ENCODE results near the gene SAP30BP. TPM values are rescaled to one million over a fixed set of nuclear protein-coding genes. Genes with fewer than 3 reads are reported as not detected.
A peak's percentile ranks its signal among the peaks of the same experiment; 100 is the strongest.

Gene SAP30BP
- total RNA-seq, 4 donors from 2014 or later, result 50.3 to 81.3 (median 77.6) TPM

DNA sequence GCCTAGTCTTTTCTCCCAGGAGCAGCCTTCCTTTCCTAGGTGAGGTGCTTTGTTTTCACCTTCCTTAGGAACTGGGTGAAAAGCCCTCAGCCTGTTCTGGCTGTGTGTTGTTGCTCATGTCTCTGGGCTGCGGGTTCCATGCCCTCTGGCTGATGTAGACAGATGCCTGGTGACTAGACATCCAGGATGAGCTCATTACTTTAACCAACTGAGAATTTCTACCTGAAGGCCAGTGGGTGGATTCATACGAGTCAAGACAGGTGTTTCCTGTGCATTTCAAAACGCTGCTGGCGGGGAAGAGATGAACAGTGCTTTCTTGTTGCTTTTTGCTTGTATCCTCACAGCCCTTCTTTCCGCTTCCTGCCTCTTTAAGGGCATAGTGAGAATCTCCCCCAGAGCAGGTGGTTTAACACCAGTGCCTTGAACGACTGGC is 22.3 kb downstream of the SAP30BP start:
- intact Hi-C loops (cut with DNase I), result no loop called here
- TF ChIP-seq EP300 (IDR thresholded peaks at IDR 0.05) (no peak), POLR2AphosphoS5 (IDR thresholded peaks at IDR 0.05) (no peak), POLR2A (IDR thresholded peaks at IDR 0.05; ENCODE audit: low read depth) (no peak), CTCF (IDR thresholded peaks at IDR 0.05) (no peak)

DNA sequence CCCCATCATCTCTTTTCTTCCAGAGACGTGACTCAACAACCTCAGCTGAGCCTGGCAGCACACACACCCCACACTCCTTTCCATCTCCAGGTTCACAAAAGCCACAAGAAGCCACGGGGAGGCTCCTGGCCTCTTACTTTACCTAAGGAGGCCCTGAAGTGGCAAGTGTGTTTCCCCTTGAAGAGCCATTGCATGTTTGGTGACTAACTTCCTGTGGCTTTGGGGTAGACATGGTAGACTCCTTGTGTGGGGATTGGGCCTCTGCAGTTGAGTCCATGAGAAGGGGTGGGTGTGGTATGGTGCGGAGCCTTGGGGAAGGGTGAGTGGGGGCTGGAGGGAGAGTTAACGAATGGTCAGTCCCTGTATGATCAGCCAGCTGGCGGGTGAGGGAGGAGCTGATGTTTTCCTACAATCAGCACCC is 24.2 kb downstream of the SAP30BP start:
- Histone ChIP-seq H3K4me1 (peaks cover 74 to 94% (median 91%) of the 10 kb centered on the region in 4 donors), H3K4me3 (no peak overlapping the region), H3K27ac (replicated peaks in 1 of 4) (peak overlapping the region; percentile 5 to 87 (median 58)), H3K36me3 (peaks cover 0 to 62% (median 28%) of the 10 kb centered on the region in 4 donors), H3K9me3 (no peaks in the 10 kb centered on the region), H3K27me3 (no peaks in the 10 kb centered on the region)
- TF ChIP-seq EP300 (IDR thresholded peaks at IDR 0.05) (no peak), POLR2AphosphoS5 (IDR thresholded peaks at IDR 0.05) (no peak), POLR2A (IDR thresholded peaks at IDR 0.05; ENCODE audit: low read depth) (no peak), CTCF (IDR thresholded peaks at IDR 0.05) (no peak)
- intact Hi-C loops (cut with DNase I), result no loop called here
- no peak for DNase-seq (ENCODE audit: extremely low spot score)
- WGBS, result 85% methylated on average over 5 of the region's 5 CpGs

More for the DNA sequence above, 22.3 kb downstream of the SAP30BP start:
- WGBS, result 79% methylated on average over 6 of the region's 6 CpGs
- Histone ChIP-seq H3K4me3 (no peak overlapping the region), H3K36me3 (peaks cover 0 to 50% (median 19%) of the 10 kb centered on the region in 4 donors), H3K4me1 (peaks cover 77 to 100% (median 95%) of the 10 kb centered on the region in 4 donors), H3K27ac (replicated peaks in 1 of 4) (peak overlapping the region; percentile 19 to 78 (median 61)), H3K27me3 (no peaks in the 10 kb centered on the region), H3K9me3 (no peaks in the 10 kb centered on the region)
- DNase-seq (ENCODE audit: extremely low spot score), result no peak

GRCh38 chr17:75691801-75692626 is 24.9 kb downstream of the SAP30BP start:
- TF ChIP-seq POLR2A (IDR thresholded peaks at IDR 0.05; ENCODE audit: low read depth) (no peak), EP300 (IDR thresholded peaks at IDR 0.05) (no peak), POLR2AphosphoS5 (IDR thresholded peaks at IDR 0.05) (no peak), CTCF (IDR thresholded peaks at IDR 0.05) (no peak)
- H3K27ac ChIP-seq (replicated peaks in 1 of 4), result peak overlapping the region; percentile 83 to 87 (median 86)
- peaks cover 0 to 62% (median 29%) of the 10 kb centered on the region in 4 donors for H3K36me3 ChIP-seq
- no peaks in the 10 kb centered on the region for H3K27me3 ChIP-seq
- no peak overlapping the region for H3K4me3 ChIP-seq
- H3K9me3 ChIP-seq, result no peaks in the 10 kb centered on the region
- intact Hi-C loops (cut with DNase I), result no loop called here
- 82% methylated on average over 11 of the region's 14 CpGs for WGBS
- no peak for DNase-seq (ENCODE audit: extremely low spot score)
- peaks cover 74 to 91% (median 89%) of the 10 kb centered on the region in 4 donors for H3K4me1 ChIP-seq

DNA sequence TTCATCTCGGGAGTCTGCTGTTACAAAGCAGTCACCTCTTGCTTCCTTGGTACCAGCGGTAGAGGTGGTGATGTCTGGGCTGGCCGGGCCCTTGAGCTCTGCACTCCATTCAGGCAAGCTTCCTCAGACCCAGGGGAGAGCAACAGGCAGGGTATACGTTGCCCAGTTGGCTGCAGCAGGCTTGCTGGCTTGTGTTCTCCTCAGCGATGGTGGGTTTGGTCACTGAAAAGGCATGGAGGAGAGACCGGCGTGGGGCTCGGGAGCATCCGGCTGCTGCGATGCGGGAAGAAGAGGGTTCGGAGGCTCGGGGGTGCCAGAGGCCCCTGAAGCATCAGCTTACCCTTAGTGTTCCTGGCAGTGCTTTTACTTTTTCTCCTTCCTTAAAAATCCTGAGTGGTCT is 25.8 kb downstream of the SAP30BP start:
- 82% methylated on average over 13 of the region's 13 CpGs for WGBS
- peaks cover 0 to 60% (median 39%) of the 10 kb centered on the region in 4 donors for H3K36me3 ChIP-seq
- intact Hi-C loops (cut with DNase I), result no loop called here

More for the DNA sequence above, 25.8 kb downstream of the SAP30BP start:
- H3K27ac ChIP-seq (replicated peaks in 1 of 4), result peak overlapping the region; percentile 83 to 87 (median 86)
- no peaks in the 10 kb centered on the region for H3K9me3 ChIP-seq
- no peak for TF ChIP-seq POLR2AphosphoS5 (IDR thresholded peaks at IDR 0.05)
- no peak for TF ChIP-seq POLR2A (IDR thresholded peaks at IDR 0.05; ENCODE audit: low read depth)
- no peak for TF ChIP-seq EP300 (IDR thresholded peaks at IDR 0.05)
- TF ChIP-seq CTCF (IDR thresholded peaks at IDR 0.05), result no peak
- H3K27me3 ChIP-seq, result no peaks in the 10 kb centered on the region
- H3K4me1 ChIP-seq, result peaks cover 75 to 92% (median 89%) of the 10 kb centered on the region in 4 donors
- DNase-seq (ENCODE audit: extremely low spot score), result no peak
- peak overlapping the region in 1 of 4 donors; percentile 0 for H3K4me3 ChIP-seq
